Loucy (cell line): ENCODE data around the gene NEK7.

ENCODE experiments used
- H2AFZ ChIP-seq: fragments of 200-600 bp; sonication (generic); 2 replicates; pipeline ENCODE4 v1.6.0; 2016; ENCODE audit warnings: antibody characterized with exemption, mild to moderate bottlenecking, low read length, moderate library complexity
- H3F3A ChIP-seq: fragments of 200-600 bp; 2 replicates; pipeline ENCODE4 v1.6.0; 2016; ENCODE audit warnings: antibody characterized with exemption, low read depth, mild to moderate bottlenecking
- H3K27me3 ChIP-seq: fragments of 200-600 bp; sonication (generic); 2 replicates; pipeline ENCODE4 v1.6.1; 2014; ENCODE audit warnings: low read length, mild to moderate bottlenecking; ENCODE audit not compliant: insufficient read depth, poor library complexity, severe bottlenecking
- H3K36me3 ChIP-seq: fragments of 200-600 bp; sonication (generic); 2 replicates; pipeline ENCODE4 v1.6.1; 2016; ENCODE audit warnings: low read length; ENCODE audit not compliant: insufficient read depth
- H3K4me1 ChIP-seq: fragments of 200-600 bp; sonication (generic); 2 replicates; pipeline ENCODE4 v1.5.1; 2014; ENCODE audit warnings: low read length, mild to moderate bottlenecking; ENCODE audit not compliant: insufficient read depth, poor library complexity, severe bottlenecking
- H3K4me2 ChIP-seq: fragments of 200-600 bp; sonication (generic); 2 replicates; pipeline ENCODE4 v1.6.0; 2014; ENCODE audit warnings: antibody characterized with exemption, low read length, low read depth, mild to moderate bottlenecking; ENCODE audit not compliant: poor library complexity, severe bottlenecking
- H3K4me3 ChIP-seq: fragments of 200-600 bp; sonication (generic); 2 replicates; pipeline ENCODE4 v1.5.1; 2014; ENCODE audit warnings: low read length, mild to moderate bottlenecking, mixed read lengths; ENCODE audit not compliant: poor library complexity, severe bottlenecking
- H3K79me2 ChIP-seq: fragments of 200-600 bp; sonication (generic); 2 replicates; pipeline ENCODE4 v1.6.1; 2014; ENCODE audit warnings: low read length; ENCODE audit not compliant: insufficient read depth
- H3K9ac ChIP-seq: fragments of 200-600 bp; sonication (generic); 2 replicates; pipeline ENCODE4 v1.6.0; 2014; ENCODE audit warnings: mild to moderate bottlenecking, low read depth, low read length, moderate library complexity; ENCODE audit not compliant: poor library complexity, severe bottlenecking
- H3K9me2 ChIP-seq: fragments of 200-600 bp; sonication (generic); replicated peaks from 2 replicates; pipeline ENCODE4 v1.6.1; 2016; ENCODE audit warnings: low read depth, low read length, mixed read lengths
- H3K9me3 ChIP-seq: fragments of 200-600 bp; sonication (generic); 2 replicates; pipeline ENCODE4 v1.6.1; 2014; ENCODE audit warnings: mild to moderate bottlenecking, antibody characterized with exemption, low read length, low read depth; ENCODE audit not compliant: insufficient read depth
- H4K20me1 ChIP-seq: fragments of 200-600 bp; sonication (generic); 2 replicates; pipeline ENCODE4 v1.6.0; 2014; ENCODE audit warnings: antibody characterized with exemption, low read length, mild to moderate bottlenecking; ENCODE audit not compliant: insufficient read depth, poor library complexity, severe bottlenecking
- EZH2phosphoT487 ChIP-seq: fragments of 200-600 bp; IDR thresholded peaks from 2 replicates; pipeline ENCODE4 v1.6.1; 2018; ENCODE audit warnings: antibody characterized with exemption, mild to moderate bottlenecking, moderate library complexity, borderline replicate concordance
- TF ChIP-seq, protein P1 (sequence below): fragments of 200-600 bp; sonication (generic); conservative IDR thresholded peaks from 2 replicates; pipeline ENCODE4 v1.5.1; 2014; ENCODE audit warnings: mild to moderate bottlenecking, antibody characterized with exemption, low read length

Gene NEK7

DNA sequence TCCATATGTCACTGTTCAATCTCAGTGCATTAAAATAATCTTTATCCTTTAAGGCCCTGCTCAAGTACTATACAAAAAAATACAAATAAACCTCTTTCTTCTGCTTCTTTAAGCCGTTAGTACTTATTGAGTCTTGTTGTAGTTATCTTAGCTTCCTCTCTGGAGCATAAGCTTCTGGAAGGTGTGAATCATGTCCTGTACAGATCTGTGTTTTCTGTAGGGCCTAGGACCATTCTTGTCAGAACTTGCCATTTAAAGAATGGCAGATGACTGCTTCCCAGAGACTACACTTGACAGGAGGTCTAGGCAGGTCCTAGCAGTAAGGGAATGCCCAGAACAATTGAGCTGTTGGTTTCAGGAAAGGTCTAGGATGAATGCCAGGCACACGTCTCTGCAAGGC lies 12.9 kb downstream of the NEK7 start:
- Histone ChIP-seq H3K9ac (peak overlapping the region; percentile 60), H3K9me2 (no peaks in the 10 kb centered on the region), H4K20me1 (peaks cover 47% of the 10 kb centered on the region), H3K79me2 (peaks cover 100% of the 10 kb centered on the region), H3K4me3 (peak overlapping the region; percentile 10), H3F3A (peaks cover 14% of the 10 kb centered on the region; the same call in 1 of the 2 replicates), H3K4me2 (peak overlapping the region; percentile 57), H3K27me3 (no peaks in the 10 kb centered on the region), H3K4me1 (peaks cover 99% of the 10 kb centered on the region), H3K36me3 (no peaks in the 10 kb centered on the region), H3K9me3 (no peaks in the 10 kb centered on the region), H2AFZ (no peak overlapping the region)
- TF ChIP-seq, protein P1, sequence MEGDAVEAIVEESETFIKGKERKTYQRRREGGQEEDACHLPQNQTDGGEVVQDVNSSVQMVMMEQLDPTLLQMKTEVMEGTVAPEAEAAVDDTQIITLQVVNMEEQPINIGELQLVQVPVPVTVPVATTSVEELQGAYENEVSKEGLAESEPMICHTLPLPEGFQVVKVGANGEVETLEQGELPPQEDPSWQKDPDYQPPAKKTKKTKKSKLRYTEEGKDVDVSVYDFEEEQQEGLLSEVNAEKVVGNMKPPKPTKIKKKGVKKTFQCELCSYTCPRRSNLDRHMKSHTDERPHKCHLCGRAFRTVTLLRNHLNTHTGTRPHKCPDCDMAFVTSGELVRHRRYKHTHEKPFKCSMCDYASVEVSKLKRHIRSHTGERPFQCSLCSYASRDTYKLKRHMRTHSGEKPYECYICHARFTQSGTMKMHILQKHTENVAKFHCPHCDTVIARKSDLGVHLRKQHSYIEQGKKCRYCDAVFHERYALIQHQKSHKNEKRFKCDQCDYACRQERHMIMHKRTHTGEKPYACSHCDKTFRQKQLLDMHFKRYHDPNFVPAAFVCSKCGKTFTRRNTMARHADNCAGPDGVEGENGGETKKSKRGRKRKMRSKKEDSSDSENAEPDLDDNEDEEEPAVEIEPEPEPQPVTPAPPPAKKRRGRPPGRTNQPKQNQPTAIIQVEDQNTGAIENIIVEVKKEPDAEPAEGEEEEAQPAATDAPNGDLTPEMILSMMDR = no peak
- no peak for TF ChIP-seq EZH2phosphoT487

DNA sequence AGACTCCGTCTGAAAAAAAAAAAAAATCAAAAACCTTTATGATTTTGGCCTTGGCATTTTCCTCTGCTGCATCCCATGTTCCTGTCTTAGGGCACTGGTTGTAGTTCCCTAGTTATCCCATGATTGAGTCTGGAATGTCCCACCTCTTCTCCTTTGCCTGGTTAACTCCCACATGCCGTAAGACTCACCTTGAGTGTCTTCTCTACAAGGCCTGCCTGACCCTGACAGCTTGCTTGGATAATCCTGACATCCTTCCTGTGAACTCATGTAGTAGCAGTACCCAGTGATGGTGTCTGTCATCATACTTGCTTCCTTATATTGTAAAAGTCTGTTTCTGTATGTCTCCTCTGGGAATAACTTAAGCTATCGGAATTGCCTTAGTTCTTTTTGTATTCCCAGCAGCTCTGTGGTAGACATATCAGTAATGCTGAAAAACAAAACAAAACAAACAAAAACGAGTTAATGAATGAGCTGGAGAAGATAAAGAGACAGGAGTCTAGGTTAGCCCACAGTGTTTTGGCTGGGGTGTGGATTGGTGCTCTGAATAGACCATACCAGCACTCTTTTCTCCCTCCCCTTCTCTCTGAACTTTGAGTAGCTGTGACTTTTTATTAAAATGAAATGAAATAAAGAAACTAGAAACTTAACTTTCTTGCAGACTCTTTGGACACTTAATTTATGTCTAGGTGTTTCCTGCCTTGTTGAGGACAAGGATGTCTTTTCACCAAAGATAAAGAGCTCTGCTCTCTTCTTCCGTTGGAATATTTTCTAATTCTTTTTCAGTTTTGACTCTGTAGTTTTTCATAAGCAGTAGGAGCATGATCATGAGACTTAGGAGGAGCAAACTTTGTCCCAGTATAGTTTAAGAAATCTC lies 15.1 kb downstream of the NEK7 start:
- Histone ChIP-seq H3K79me2 (peaks cover 99% of the 10 kb centered on the region), H3K27me3 (no peaks in the 10 kb centered on the region), H3K9me2 (no peaks in the 10 kb centered on the region), H3K36me3 (no peaks in the 10 kb centered on the region), H3K9ac (peak overlapping the region; percentile 60), H3F3A (peaks cover 14% of the 10 kb centered on the region; the same call in 1 of the 2 replicates), H3K9me3 (no peaks in the 10 kb centered on the region), H3K4me2 (peak overlapping the region; percentile 67), H2AFZ (no peak overlapping the region), H4K20me1 (peaks cover 31% of the 10 kb centered on the region), H3K4me3 (peak overlapping the region; percentile 58), H3K4me1 (peaks cover 97% of the 10 kb centered on the region)
- TF ChIP-seq EZH2phosphoT487 = no peak
- TF ChIP-seq, protein P1 = no peak

DNA sequence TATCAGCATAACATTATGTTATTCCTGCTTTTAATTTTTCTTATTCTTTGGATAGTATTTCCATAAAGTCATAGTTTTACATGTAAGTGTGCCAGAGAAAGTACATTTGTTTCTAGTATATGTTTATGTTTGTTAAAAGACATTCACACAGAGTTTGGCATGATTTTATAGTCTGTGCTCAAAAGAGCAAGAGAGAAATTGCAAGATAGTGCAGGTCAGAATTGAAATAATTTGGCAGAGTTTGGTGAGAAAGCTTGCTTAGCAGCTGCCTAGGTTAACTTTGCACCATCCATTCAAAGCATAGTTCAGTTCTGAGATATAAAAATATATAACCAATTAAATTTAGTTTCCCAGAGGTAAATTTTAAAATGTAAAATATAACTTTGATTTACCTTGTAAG lies 17.0 kb downstream of the NEK7 start:
- Histone ChIP-seq H3K79me2 (peaks cover 99% of the 10 kb centered on the region), H2AFZ (no peak overlapping the region), H3F3A (peaks cover 14% of the 10 kb centered on the region; the same call in 1 of the 2 replicates), H3K9me3 (no peaks in the 10 kb centered on the region), H3K4me1 (peaks cover 97% of the 10 kb centered on the region), H3K27me3 (no peaks in the 10 kb centered on the region), H3K9me2 (no peaks in the 10 kb centered on the region), H4K20me1 (peaks cover 19% of the 10 kb centered on the region), H3K9ac (peak overlapping the region; percentile 41), H3K4me2 (peak overlapping the region; percentile 67), H3K36me3 (no peaks in the 10 kb centered on the region), H3K4me3 (peak overlapping the region; percentile 34)
- TF ChIP-seq, protein P1 = no peak
- TF ChIP-seq EZH2phosphoT487 = no peak
